Neural cell (in vitro differentiated cells): ENCODE results near the gene HOXC12. TPM values are rescaled to one million over a fixed set of nuclear protein-coding genes. Genes with fewer than 3 reads are reported as not detected.

Source experiments
- H2AFZ ChIP-seq: fragments of 200-600, 300-800 bp; sonication (generic), shearing (Covaris generic); 2 replicates; pipeline ENCODE4 v1.6.0; 2014; ENCODE audit warnings: low read depth, mild to moderate bottlenecking, antibody characterized with exemption, low read length, moderate library complexity
- H3F3A ChIP-seq: fragments of 200-600 bp; shearing (Covaris generic); 2 replicates; pipeline ENCODE4 v1.6.1; 2016; ENCODE audit warnings: mild to moderate bottlenecking, moderate library complexity, mixed read lengths, antibody characterized with exemption, low read length; ENCODE audit not compliant: insufficient read depth, poor library complexity, severe bottlenecking
- H3K27ac ChIP-seq: fragments of 200-600, 300-800 bp; sonication (generic), shearing (Covaris generic); 2 replicates; pipeline ENCODE4 v1.5.1; 2014; ENCODE audit warnings: mild to moderate bottlenecking, low read length, moderate library complexity
- H3K27me3 ChIP-seq: fragments of 300-800, 200-600 bp; sonication (generic), shearing (Covaris generic); 2 replicates; pipeline ENCODE4 v1.6.0; 2014; ENCODE audit warnings: mild to moderate bottlenecking, low read depth, low read length, moderate library complexity; ENCODE audit not compliant: insufficient read depth
- H3K36me3 ChIP-seq: fragments of 300-800, 200-600 bp; sonication (generic), shearing (Covaris generic); 2 replicates; pipeline ENCODE4 v1.5.1; 2014; ENCODE audit warnings: mild to moderate bottlenecking, antibody characterized with exemption, low read length, moderate library complexity; ENCODE audit not compliant: insufficient read depth
- H3K4me2 ChIP-seq: fragments of 300-800, 200-600 bp; sonication (generic), shearing (Covaris generic); 2 replicates; pipeline ENCODE4 v1.6.0; 2014; ENCODE audit warnings: mild to moderate bottlenecking, low read length
- H3K4me3 ChIP-seq: fragments of 300-800, 200-600 bp; sonication (generic), shearing (Covaris generic); 2 replicates; pipeline ENCODE4 v1.5.1; 2014; ENCODE audit warnings: mild to moderate bottlenecking, low read length, moderate library complexity
- H3K79me2 ChIP-seq: fragments of 200-600 bp; shearing (Covaris generic); replicated peaks from 2 replicates; pipeline ENCODE4 v1.6.0; 2014; ENCODE audit warnings: mild to moderate bottlenecking, low read length, moderate library complexity; ENCODE audit not compliant: insufficient read depth
- H3K9ac ChIP-seq: fragments of 300-800, 200-600 bp; sonication (generic), shearing (Covaris generic); 2 replicates; pipeline ENCODE4 v1.6.1; 2016; ENCODE audit warnings: mild to moderate bottlenecking, low read length, mixed read lengths
- H3K9me2 ChIP-seq: fragments of 200-600 bp; shearing (Covaris generic); 2 replicates; pipeline ENCODE4 v1.6.1; 2016; ENCODE audit warnings: mild to moderate bottlenecking, low read length, mixed read lengths; ENCODE audit not compliant: insufficient read depth
- H3K9me3 ChIP-seq: fragments of 200-600, 300-800 bp; sonication (generic), shearing (Covaris generic); 2 replicates; pipeline ENCODE4 v1.6.1; 2016; ENCODE audit warnings: mild to moderate bottlenecking, mixed run types, low read length, moderate library complexity, mixed read lengths
- H4K20me1 ChIP-seq: fragments of 200-600 bp; shearing (Covaris generic); 2 replicates; pipeline ENCODE4 v1.6.1; 2016; ENCODE audit warnings: mild to moderate bottlenecking, mixed run types; ENCODE audit not compliant: insufficient read depth
- EP300 ChIP-seq: fragments of 450-650 bp; conservative IDR thresholded peaks from 2 replicates; pipeline ENCODE4 v1.6.1; 2014; ENCODE audit warnings: antibody characterized with exemption, mild to moderate bottlenecking, moderate library complexity; ENCODE audit not compliant: poor library complexity, severe bottlenecking
- EZH2 ChIP-seq: fragments of 200-600, 300-800 bp; shearing (Covaris generic), sonication (generic); IDR thresholded peaks from 2 replicates; pipeline ENCODE4 v1.6.1; 2014; ENCODE audit warnings: antibody characterized with exemption, low read length, borderline replicate concordance, mild to moderate bottlenecking; ENCODE audit not compliant: insufficient read depth, poor library complexity, severe bottlenecking
- MXI1 ChIP-seq: fragments of 450-650 bp; conservative IDR thresholded peaks from 2 replicates; pipeline ENCODE4 v1.6.1; 2014; ENCODE audit warnings: antibody characterized with exemption, mild to moderate bottlenecking; ENCODE audit not compliant: poor library complexity, severe bottlenecking
- POLR2AphosphoS5 ChIP-seq: IDR thresholded peaks from 2 replicates; pipeline ENCODE4 v1.6.1; 2012
- RAD21 ChIP-seq: fragments of 450-650 bp; conservative IDR thresholded peaks from 2 replicates; pipeline ENCODE4 v1.6.1; 2014; ENCODE audit warnings: antibody characterized with exemption, mild to moderate bottlenecking, moderate library complexity
- SMC3 ChIP-seq: fragments of 450-650 bp; conservative IDR thresholded peaks from 2 replicates; pipeline ENCODE4 v1.6.1; 2014; ENCODE audit warnings: antibody characterized with exemption, mild to moderate bottlenecking, moderate library complexity; ENCODE audit not compliant: poor library complexity
- TAF1 ChIP-seq: IDR thresholded peaks from 2 replicates; pipeline ENCODE4 v1.6.1; 2012; ENCODE audit warnings: low read depth
- polyA plus RNA-seq: library from polyadenylated mRNA; depleted of rRNA; stranded (reverse); fragments of >200 nt; gene quantifications from 2 replicates; pipeline ENCODE4 v1.2.3, GENCODE V29; 2014
- small RNA-seq, 3 experiments: library from RNA; depleted of rRNA; stranded (forward); fragments of <200 nt; gene quantifications; one replicate each; pipeline ENCODE3, GENCODE V24; 2012
- TF ChIP-seq, protein P1 (sequence below): IDR thresholded peaks from 2 replicates; pipeline ENCODE4 v1.6.1; 2012; ENCODE audit warnings: borderline replicate concordance
- TF ChIP-seq, protein P2 (sequence below): fragments of 450-650 bp; IDR thresholded peaks from 2 replicates; pipeline ENCODE4 v1.5.1; 2014; ENCODE audit warnings: antibody characterized with exemption, mild to moderate bottlenecking, moderate library complexity; ENCODE audit not compliant: poor library complexity, severe bottlenecking

The HOXC12 gene
- polyA plus RNA-seq, 1 donor from 2014 or later = not detected

DNA sequence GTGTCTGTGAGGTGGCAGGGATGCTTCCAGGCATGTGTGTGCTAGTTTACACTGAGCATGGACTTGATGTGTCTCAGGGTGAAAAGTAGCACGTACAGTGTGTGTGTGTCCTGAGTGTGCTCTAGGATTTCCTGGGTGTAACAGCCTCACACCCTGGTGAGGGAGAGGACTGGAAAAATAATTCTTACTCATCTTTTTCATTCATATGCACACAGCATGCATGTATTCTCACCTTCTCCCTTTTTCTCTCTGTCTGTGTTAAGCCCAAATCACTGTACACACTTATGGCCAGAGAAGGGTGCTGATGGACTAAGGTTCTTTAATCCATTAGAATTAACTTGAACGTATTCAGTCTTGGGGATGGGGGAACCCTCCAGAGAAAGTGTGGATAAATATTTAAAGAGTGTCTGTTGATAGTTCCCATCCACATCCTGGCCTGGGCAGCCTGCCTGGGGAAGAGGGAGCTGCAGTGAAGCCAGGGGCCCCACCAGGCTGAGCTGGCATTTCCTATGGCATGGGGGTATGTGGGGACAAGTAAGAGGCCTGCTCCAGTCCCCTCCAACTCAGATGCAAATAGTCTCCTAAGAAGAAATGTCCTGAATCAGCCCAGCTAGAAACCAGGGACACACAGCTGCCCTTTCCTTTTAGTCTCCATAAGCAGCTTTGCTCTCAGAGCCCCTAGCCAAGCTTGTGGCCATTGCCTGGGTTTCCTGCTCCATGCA lies 53.0 kb downstream of the HOXC12 start:
- no peak for TF ChIP-seq SMC3
- TF ChIP-seq, protein P1, sequence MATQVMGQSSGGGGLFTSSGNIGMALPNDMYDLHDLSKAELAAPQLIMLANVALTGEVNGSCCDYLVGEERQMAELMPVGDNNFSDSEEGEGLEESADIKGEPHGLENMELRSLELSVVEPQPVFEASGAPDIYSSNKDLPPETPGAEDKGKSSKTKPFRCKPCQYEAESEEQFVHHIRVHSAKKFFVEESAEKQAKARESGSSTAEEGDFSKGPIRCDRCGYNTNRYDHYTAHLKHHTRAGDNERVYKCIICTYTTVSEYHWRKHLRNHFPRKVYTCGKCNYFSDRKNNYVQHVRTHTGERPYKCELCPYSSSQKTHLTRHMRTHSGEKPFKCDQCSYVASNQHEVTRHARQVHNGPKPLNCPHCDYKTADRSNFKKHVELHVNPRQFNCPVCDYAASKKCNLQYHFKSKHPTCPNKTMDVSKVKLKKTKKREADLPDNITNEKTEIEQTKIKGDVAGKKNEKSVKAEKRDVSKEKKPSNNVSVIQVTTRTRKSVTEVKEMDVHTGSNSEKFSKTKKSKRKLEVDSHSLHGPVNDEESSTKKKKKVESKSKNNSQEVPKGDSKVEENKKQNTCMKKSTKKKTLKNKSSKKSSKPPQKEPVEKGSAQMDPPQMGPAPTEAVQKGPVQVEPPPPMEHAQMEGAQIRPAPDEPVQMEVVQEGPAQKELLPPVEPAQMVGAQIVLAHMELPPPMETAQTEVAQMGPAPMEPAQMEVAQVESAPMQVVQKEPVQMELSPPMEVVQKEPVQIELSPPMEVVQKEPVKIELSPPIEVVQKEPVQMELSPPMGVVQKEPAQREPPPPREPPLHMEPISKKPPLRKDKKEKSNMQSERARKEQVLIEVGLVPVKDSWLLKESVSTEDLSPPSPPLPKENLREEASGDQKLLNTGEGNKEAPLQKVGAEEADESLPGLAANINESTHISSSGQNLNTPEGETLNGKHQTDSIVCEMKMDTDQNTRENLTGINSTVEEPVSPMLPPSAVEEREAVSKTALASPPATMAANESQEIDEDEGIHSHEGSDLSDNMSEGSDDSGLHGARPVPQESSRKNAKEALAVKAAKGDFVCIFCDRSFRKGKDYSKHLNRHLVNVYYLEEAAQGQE = no peak
- no peak for TF ChIP-seq POLR2AphosphoS5
- TF ChIP-seq TAF1 = no peak
- no peak for TF ChIP-seq MXI1
- TF ChIP-seq, protein P2, sequence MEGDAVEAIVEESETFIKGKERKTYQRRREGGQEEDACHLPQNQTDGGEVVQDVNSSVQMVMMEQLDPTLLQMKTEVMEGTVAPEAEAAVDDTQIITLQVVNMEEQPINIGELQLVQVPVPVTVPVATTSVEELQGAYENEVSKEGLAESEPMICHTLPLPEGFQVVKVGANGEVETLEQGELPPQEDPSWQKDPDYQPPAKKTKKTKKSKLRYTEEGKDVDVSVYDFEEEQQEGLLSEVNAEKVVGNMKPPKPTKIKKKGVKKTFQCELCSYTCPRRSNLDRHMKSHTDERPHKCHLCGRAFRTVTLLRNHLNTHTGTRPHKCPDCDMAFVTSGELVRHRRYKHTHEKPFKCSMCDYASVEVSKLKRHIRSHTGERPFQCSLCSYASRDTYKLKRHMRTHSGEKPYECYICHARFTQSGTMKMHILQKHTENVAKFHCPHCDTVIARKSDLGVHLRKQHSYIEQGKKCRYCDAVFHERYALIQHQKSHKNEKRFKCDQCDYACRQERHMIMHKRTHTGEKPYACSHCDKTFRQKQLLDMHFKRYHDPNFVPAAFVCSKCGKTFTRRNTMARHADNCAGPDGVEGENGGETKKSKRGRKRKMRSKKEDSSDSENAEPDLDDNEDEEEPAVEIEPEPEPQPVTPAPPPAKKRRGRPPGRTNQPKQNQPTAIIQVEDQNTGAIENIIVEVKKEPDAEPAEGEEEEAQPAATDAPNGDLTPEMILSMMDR = no peak
- TF ChIP-seq EZH2 = no peak
- TF ChIP-seq EP300 = no peak
- no peak for TF ChIP-seq RAD21
- Histone ChIP-seq H3K79me2 (no peaks in the 10 kb centered on the region), H3K4me3 (no peak overlapping the region), H3K27me3 (peaks cover 99% of the 10 kb centered on the region), H2AFZ (no peak overlapping the region), H4K20me1 (no peaks in the 10 kb centered on the region), H3K36me3 (no peaks in the 10 kb centered on the region), H3K27ac (no peak overlapping the region), H3K9ac (no peak overlapping the region), H3K9me2 (no peaks in the 10 kb centered on the region), H3K4me2 (no peak overlapping the region), H3F3A (no peaks in the 10 kb centered on the region), H3K9me3 (no peaks in the 10 kb centered on the region)

DNA sequence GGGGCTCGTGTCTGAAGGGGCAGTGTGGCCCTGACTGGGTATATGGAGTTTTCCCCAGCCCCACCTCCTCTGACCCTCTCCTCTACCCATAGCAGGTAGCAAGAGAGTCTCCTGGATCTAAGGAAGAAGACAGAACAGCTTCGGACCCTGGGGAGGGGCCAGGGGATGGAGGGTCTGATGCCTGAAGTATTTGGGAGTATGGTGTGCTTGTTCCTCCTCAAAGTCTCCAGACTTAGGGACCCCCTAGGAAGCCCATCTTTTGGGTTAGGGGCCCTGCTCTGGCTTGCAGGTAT lies 53.5 kb downstream of the HOXC12 start:
- H3K9ac ChIP-seq = no peak overlapping the region
- H3K9me2 ChIP-seq = no peaks in the 10 kb centered on the region
- TF ChIP-seq TAF1 (no peak), POLR2AphosphoS5 (no peak)
- TF ChIP-seq, protein P1 = no peak
- no peaks in the 10 kb centered on the region for H3F3A ChIP-seq
- H4K20me1 ChIP-seq = no peaks in the 10 kb centered on the region
- H3K79me2 ChIP-seq = no peaks in the 10 kb centered on the region
- no peaks in the 10 kb centered on the region for H3K36me3 ChIP-seq
- no peaks in the 10 kb centered on the region for H3K9me3 ChIP-seq
- no peak overlapping the region for H3K4me3 ChIP-seq
- no peak overlapping the region for H2AFZ ChIP-seq
- no peak overlapping the region for H3K27ac ChIP-seq
- peaks cover 99% of the 10 kb centered on the region for H3K27me3 ChIP-seq
- no peak overlapping the region for H3K4me2 ChIP-seq

Small RNA genes lying within 50 kb of the gene (small RNA-seq; reads per million reads assigned to genes)
- gene AC012531.3 (0 reads per million in 3 experiments), gene AC012531.4 (0 reads per million in 3 experiments), gene MIR196A2 (0 to 0.03 (median 0) reads per million in 3 experiments), gene RF01905 (0 reads per million in 3 experiments), gene RF01906 (0 reads per million in 3 experiments)

Other genes with a start within 250 kb of the HOXC12 start
- 169 and 187 TPM in 2 replicates for gene CALCOCO1, start 227.5 kb upstream of the HOXC12 start, polyA plus RNA-seq
- not detected in 2 replicates for gene CISTR, start 202.9 kb upstream of the HOXC12 start, polyA plus RNA-seq
- not detected in 2 replicates for gene HOXC13, start 16.1 kb upstream of the HOXC12 start, polyA plus RNA-seq
- not detected in 2 replicates for gene HOXC11, start 18.2 kb downstream of the HOXC12 start, polyA plus RNA-seq
- not detected in 2 replicates for gene HOTAIR, start 20.1 kb downstream of the HOXC12 start, polyA plus RNA-seq
- not detected in 2 replicates for gene HOXC10, start 30.2 kb downstream of the HOXC12 start, polyA plus RNA-seq
- not detected in 2 replicates for gene HOXC9, start 45.3 kb downstream of the HOXC12 start, polyA plus RNA-seq
- not detected in 2 replicates for gene HOXC8, start 54.1 kb downstream of the HOXC12 start, polyA plus RNA-seq
- gene HOXC6, start 73.5 kb downstream of the HOXC12 start, polyA plus RNA-seq = not detected in 2 replicates
- gene HOXC5, start 78.1 kb downstream of the HOXC12 start, polyA plus RNA-seq = not detected in 2 replicates
- gene HOXC4, start 98.9 kb downstream of the HOXC12 start, polyA plus RNA-seq = not detected in 2 replicates
- 57.8 and 76.6 TPM in 2 replicates for gene SMUG1, start 234.1 kb downstream of the HOXC12 start, polyA plus RNA-seq